Measurements from ENCODE around the gene MRPL1.

Gene MRPL1

GRCh38 chr4:77950203-77950602 is 87.6 kb downstream of the MRPL1 start:
- H3K4me3 ChIP-seq (replicated peaks; ENCODE audit: low read depth, low read length), result no peak overlapping the region
- no peak for TF ChIP-seq CTCF (IDR thresholded peaks at IDR 0.05; ENCODE audit: low read depth, low read length, missing control alignments)

GRCh38 chr4:77952457-77952856 is 89.8 kb downstream of the MRPL1 start:
- H3K4me3 ChIP-seq (replicated peaks; ENCODE audit: low read depth, low read length), result no peak overlapping the region
- no peak for DNase-seq (ENCODE audit: extremely low read depth, low read depth)
- TF ChIP-seq CTCF (IDR thresholded peaks at IDR 0.05; ENCODE audit: low read depth, low read length, missing control alignments), result no peak

More at GRCh38 chr4:77950203-77950602, 87.6 kb downstream of the MRPL1 start:
- no peak for DNase-seq (ENCODE audit: extremely low read depth, low read depth)

GRCh38 chr4:77954690-77955089 is 92.1 kb downstream of the MRPL1 start:
- no peak for TF ChIP-seq CTCF (IDR thresholded peaks at IDR 0.05; ENCODE audit: low read depth, low read length, missing control alignments)
- H3K4me3 ChIP-seq (replicated peaks; ENCODE audit: low read depth, low read length), result no peak overlapping the region
- no peak for DNase-seq (ENCODE audit: extremely low read depth, low read depth)

GRCh38 chr4:77956917-77957316 is 94.3 kb downstream of the MRPL1 start:
- TF ChIP-seq CTCF (IDR thresholded peaks at IDR 0.05; ENCODE audit: low read depth, low read length, missing control alignments), result no peak
- DNase-seq (ENCODE audit: extremely low read depth, low read depth), result no peak
- no peak overlapping the region for H3K4me3 ChIP-seq (replicated peaks; ENCODE audit: low read depth, low read length)

GRCh38 chr4:77958897-77959296 is 96.3 kb downstream of the MRPL1 start:
- no peak for TF ChIP-seq CTCF (IDR thresholded peaks at IDR 0.05; ENCODE audit: low read depth, low read length, missing control alignments)

GRCh38 chr4:77959566-77960338 is 97.1 kb downstream of the MRPL1 start:
- TF ChIP-seq CTCF (IDR thresholded peaks at IDR 0.05; ENCODE audit: low read depth, low read length, missing control alignments), result peak; percentile 43
- DNase-seq (ENCODE audit: extremely low read depth, low read depth), result peak; percentile 27
- H3K4me3 ChIP-seq (replicated peaks; ENCODE audit: low read depth, low read length), result no peak overlapping the region

More at GRCh38 chr4:77958897-77959296, 96.3 kb downstream of the MRPL1 start:
- H3K4me3 ChIP-seq (replicated peaks; ENCODE audit: low read depth, low read length), result no peak overlapping the region
- no peak for DNase-seq (ENCODE audit: extremely low read depth, low read depth)
